H9 (cell line): ENCODE measurements around the gene SLC25A12. TPM values are rescaled to one million over a fixed set of nuclear protein-coding genes. Genes with fewer than 3 reads are reported as not detected.

Experiments used
- DNase-seq: peaks from one replicate; pipeline ENCODE4 v3.0.0-alpha.2; 2017
- H2AFZ ChIP-seq: one replicate; pipeline ENCODE4 v1.6.1; 2013; ENCODE audit warnings: mild to moderate bottlenecking, low read length, control low read depth, moderate library complexity
- H2AK5ac ChIP-seq: 2 replicates; pipeline ENCODE4 v1.6.1; 2013; ENCODE audit warnings: low read length, control low read depth, mixed read lengths; ENCODE audit not compliant: insufficient read length
- H2BK120ac ChIP-seq: one replicate; pipeline ENCODE4 v1.6.1; 2013; ENCODE audit warnings: low read depth, mild to moderate bottlenecking, low read length, control low read depth, inconsistent platforms; ENCODE audit not compliant: poor library complexity, severe bottlenecking
- H2BK12ac ChIP-seq: 2 replicates; pipeline ENCODE4 v1.6.1; 2013; ENCODE audit warnings: low read length, control low read depth, mixed read lengths, low read depth; ENCODE audit not compliant: insufficient read length
- H2BK15ac ChIP-seq: 2 replicates; pipeline ENCODE4 v1.6.1; 2013; ENCODE audit warnings: low read depth, low read length, control low read depth
- H2BK20ac ChIP-seq: one replicate; pipeline ENCODE4 v1.6.1; 2013; ENCODE audit warnings: low read depth, mild to moderate bottlenecking, low read length, control low read depth, inconsistent platforms; ENCODE audit not compliant: poor library complexity, severe bottlenecking
- H2BK5ac ChIP-seq: 2 replicates; pipeline ENCODE4 v1.6.1; 2013; ENCODE audit warnings: low read length, control low read depth, mixed read lengths; ENCODE audit not compliant: insufficient read length
- H3K14ac ChIP-seq: 2 replicates; pipeline ENCODE4 v1.6.1; 2013; ENCODE audit warnings: low read length, control low read depth; ENCODE audit not compliant: insufficient read depth
- H3K18ac ChIP-seq: 2 replicates; pipeline ENCODE4 v1.6.1; 2013; ENCODE audit warnings: low read depth, mild to moderate bottlenecking, mixed read lengths, low read length, control low read depth; ENCODE audit not compliant: insufficient read length
- H3K23ac ChIP-seq: 2 replicates; pipeline ENCODE4 v1.6.1; 2013; ENCODE audit warnings: low read length, control low read depth, mixed read lengths, low read depth; ENCODE audit not compliant: insufficient read length
- H3K23me2 ChIP-seq: 2 replicates; pipeline ENCODE4 v1.6.1; 2013; ENCODE audit warnings: low read depth, mild to moderate bottlenecking, mixed read lengths, low read length, control low read depth; ENCODE audit not compliant: insufficient read length, poor library complexity, severe bottlenecking
- H3K27ac ChIP-seq: 2 replicates; pipeline ENCODE4 v1.5.1; 2013; ENCODE audit warnings: low read length, control low read depth, mixed read lengths, low read depth; ENCODE audit not compliant: insufficient read length
- H3K27me3 ChIP-seq: 2 replicates; pipeline ENCODE4 v1.6.1; 2013; ENCODE audit warnings: low read length, control low read depth, inconsistent platforms; ENCODE audit not compliant: insufficient read depth
- H3K4ac ChIP-seq: 2 replicates; pipeline ENCODE4 v1.6.1; 2013; ENCODE audit warnings: low read depth, mild to moderate bottlenecking, control low read depth, inconsistent platforms, low read length, moderate library complexity
- H3K4me1 ChIP-seq: 2 replicates; pipeline ENCODE4 v1.6.1; 2013; ENCODE audit warnings: low read length, control low read depth, inconsistent platforms; ENCODE audit not compliant: insufficient read depth
- H3K4me2 ChIP-seq: 2 replicates; pipeline ENCODE4 v1.6.1; 2013; ENCODE audit warnings: low read length, control low read depth, mixed read lengths; ENCODE audit not compliant: insufficient read length, insufficient read depth
- H3K56ac ChIP-seq: 2 replicates; pipeline ENCODE4 v1.6.1; 2013; ENCODE audit warnings: low read depth, mild to moderate bottlenecking, mixed read lengths, low read length, control low read depth; ENCODE audit not compliant: insufficient read length
- H3K79me1 ChIP-seq: 2 replicates; pipeline ENCODE4 v1.6.1; 2013; ENCODE audit warnings: low read depth, mild to moderate bottlenecking, moderate library complexity, low read length, control low read depth, inconsistent platforms; ENCODE audit not compliant: insufficient read depth, poor library complexity, severe bottlenecking
- H3K79me2 ChIP-seq: 2 replicates; pipeline ENCODE4 v1.6.1; 2013; ENCODE audit warnings: low read length, control low read depth, inconsistent platforms; ENCODE audit not compliant: insufficient read depth
- H3K9ac ChIP-seq: 2 replicates; pipeline ENCODE4 v1.6.1; 2013; ENCODE audit warnings: low read length, control low read depth, mixed read lengths; ENCODE audit not compliant: insufficient read length; ENCODE audit errors: extremely low read depth
- H3K9me3 ChIP-seq: one replicate; pipeline ENCODE4 v1.6.1; 2013; ENCODE audit warnings: low read depth, low read length, inconsistent platforms; ENCODE audit not compliant: control insufficient read depth
- H3T11ph ChIP-seq: one replicate; pipeline ENCODE4 v1.6.1; 2013; ENCODE audit warnings: mild to moderate bottlenecking, low read length, control low read depth, inconsistent platforms
- H4K20me1 ChIP-seq: one replicate; pipeline ENCODE4 v1.6.1; 2013; ENCODE audit not compliant: control insufficient read depth, insufficient read length, insufficient read depth
- H4K5ac ChIP-seq: 2 replicates; pipeline ENCODE4 v1.6.1; 2013; ENCODE audit warnings: low read depth, mild to moderate bottlenecking, mixed read lengths, low read length, control low read depth; ENCODE audit not compliant: insufficient read length
- H4K8ac ChIP-seq: replicated peaks from 2 replicates; pipeline ENCODE4 v1.6.1; 2013; ENCODE audit warnings: low read length, control low read depth, mixed read lengths, low read depth; ENCODE audit not compliant: insufficient read length
- H4K91ac ChIP-seq: 2 replicates; pipeline ENCODE4 v1.6.1; 2013; ENCODE audit warnings: low read depth, mild to moderate bottlenecking, moderate library complexity, mixed read lengths, low read length, control low read depth; ENCODE audit not compliant: insufficient read length
- H3K27ac Mint-ChIP-seq, 3 experiments: 2 replicates in 2 of 3; 3 replicates in 1 of 3; pipeline ENCODE4 v1.8.0; 2020 to 2021; ENCODE audit warnings: mixed read lengths in 3 of 3, mild to moderate bottlenecking in 1 of 3, moderate library complexity in 1 of 3
- H3K27me3 Mint-ChIP-seq: 2 replicates; pipeline ENCODE4 v1.8.0; 2021; ENCODE audit warnings: low read depth, mild to moderate bottlenecking, moderate library complexity, mixed read lengths
- H3K36me3 Mint-ChIP-seq, 3 experiments: 2 replicates in 2 of 3; 3 replicates in 1 of 3; pipeline ENCODE4 v1.8.0; 2020 to 2021; ENCODE audit warnings: low read depth in 3 of 3, mixed read lengths in 3 of 3; ENCODE audit not compliant: insufficient read depth in 1 of 3
- H3K4me1 Mint-ChIP-seq, 2 experiments: 2 replicates each; pipeline ENCODE4 v1.8.0; 2020; ENCODE audit warnings: mixed read lengths in 2 of 2
- H3K4me3 Mint-ChIP-seq, 2 experiments: 2 replicates in 1 of 2; 3 replicates in 1 of 2; pipeline ENCODE4 v1.8.0; 2020 to 2021; ENCODE audit warnings: mild to moderate bottlenecking in 2 of 2, mixed read lengths in 2 of 2, moderate library complexity in 1 of 2
- H3K9me3 Mint-ChIP-seq, 2 experiments: 2 replicates in 1 of 2; 3 replicates in 1 of 2; pipeline ENCODE4 v1.8.0; 2020; ENCODE audit warnings: mild to moderate bottlenecking in 2 of 2, mixed read lengths in 2 of 2, moderate library complexity in 1 of 2
- whole genome bisulfite sequencing: extraction: QIAGEN DNeasy Blood & Tissue Kit; methylation state at CpG from one replicate; pipeline ENCODE4 v1.1.7; 2013; ENCODE audit warnings: missing lambda C conversion rate, low lambda C conversion rate, mixed read lengths; ENCODE audit not compliant: insufficient read length; ENCODE audit errors: extremely low coverage; 5-methylcytosine and 5-hydroxymethylcytosine counted together
- total RNA-seq: library from RNA; stranded (reverse); gene quantifications from 2 replicates; pipeline ENCODE4 v1.2.1, GENCODE V29; 2021
- TF ChIP-seq, protein P1 (sequence below): fragments of 200-600 bp; sonication (generic); conservative IDR thresholded peaks from 3 replicates; pipeline ENCODE4 v1.8.0; 2021; ENCODE audit warnings: antibody characterized with exemption, mild to moderate bottlenecking

The SLC25A12 gene
- total RNA-seq, 1 experiment from 2014 or later, result 10.1 TPM

DNA sequence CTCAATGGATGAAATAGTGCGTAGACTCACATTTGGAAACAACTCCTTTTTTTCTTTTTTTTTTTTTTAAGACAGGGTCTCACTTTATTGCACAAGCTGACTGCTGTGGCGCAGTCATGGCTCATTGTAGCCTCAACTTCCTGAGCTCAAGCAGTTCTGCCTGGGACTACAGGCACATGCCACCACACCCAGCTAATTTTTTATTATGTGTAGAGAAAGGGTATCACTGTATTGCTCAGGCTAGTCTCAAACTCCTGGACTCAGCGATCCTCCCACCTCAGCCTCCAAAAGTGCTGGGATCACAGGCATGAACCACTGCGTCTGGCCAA is 45.7 kb upstream of the SLC25A12 start:
- WGBS, result no CpG with 5 or more reads among the region's 4 CpGs
- Mint-ChIP-seq H3K27me3 (no peaks in the 10 kb centered on the region), H3K27ac (no peak overlapping the region), H3K9me3 (peaks cover 8 to 12% of the 10 kb centered on the region in 2 experiments), H3K36me3 (peaks cover 17 to 38% (median 21%) of the 10 kb centered on the region in 3 experiments), H3K4me1 (no peaks in the 10 kb centered on the region), H3K4me3 (no peak overlapping the region)
- Histone ChIP-seq H4K91ac (no peak overlapping the region), H2AFZ (no peak overlapping the region), H4K20me1 (no peaks in the 10 kb centered on the region), H2BK15ac (no peak overlapping the region), H3K18ac (no peak overlapping the region), H3K56ac (no peak overlapping the region), H3K27me3 (no peaks in the 10 kb centered on the region), H3K23ac (no peak overlapping the region), H3K27ac (no peak overlapping the region), H2AK5ac (no peak overlapping the region), H4K5ac (no peak overlapping the region), H2BK5ac (no peak overlapping the region), H3K79me1 (peaks cover 3% of the 10 kb centered on the region), H2BK120ac (no peak overlapping the region), H3K14ac (no peak overlapping the region), H4K8ac (no peak overlapping the region), H3T11ph (no peak overlapping the region), H3K23me2 (no peaks in the 10 kb centered on the region), H3K9ac (no peak overlapping the region), H3K79me2 (peaks cover 6% of the 10 kb centered on the region; the same call in 1 of the 2 replicates), H2BK12ac (no peak overlapping the region), H3K9me3 (no peaks in the 10 kb centered on the region), H2BK20ac (no peak overlapping the region), H3K4me1 (no peaks in the 10 kb centered on the region), H3K4me2 (no peak overlapping the region), H3K4ac (no peak overlapping the region)
- TF ChIP-seq, protein P1, sequence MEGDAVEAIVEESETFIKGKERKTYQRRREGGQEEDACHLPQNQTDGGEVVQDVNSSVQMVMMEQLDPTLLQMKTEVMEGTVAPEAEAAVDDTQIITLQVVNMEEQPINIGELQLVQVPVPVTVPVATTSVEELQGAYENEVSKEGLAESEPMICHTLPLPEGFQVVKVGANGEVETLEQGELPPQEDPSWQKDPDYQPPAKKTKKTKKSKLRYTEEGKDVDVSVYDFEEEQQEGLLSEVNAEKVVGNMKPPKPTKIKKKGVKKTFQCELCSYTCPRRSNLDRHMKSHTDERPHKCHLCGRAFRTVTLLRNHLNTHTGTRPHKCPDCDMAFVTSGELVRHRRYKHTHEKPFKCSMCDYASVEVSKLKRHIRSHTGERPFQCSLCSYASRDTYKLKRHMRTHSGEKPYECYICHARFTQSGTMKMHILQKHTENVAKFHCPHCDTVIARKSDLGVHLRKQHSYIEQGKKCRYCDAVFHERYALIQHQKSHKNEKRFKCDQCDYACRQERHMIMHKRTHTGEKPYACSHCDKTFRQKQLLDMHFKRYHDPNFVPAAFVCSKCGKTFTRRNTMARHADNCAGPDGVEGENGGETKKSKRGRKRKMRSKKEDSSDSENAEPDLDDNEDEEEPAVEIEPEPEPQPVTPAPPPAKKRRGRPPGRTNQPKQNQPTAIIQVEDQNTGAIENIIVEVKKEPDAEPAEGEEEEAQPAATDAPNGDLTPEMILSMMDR, result no peak
- DNase-seq, result no peak
